ENCODE measurements around the gene MAIP1. TPM values are rescaled to one million over a fixed set of nuclear protein-coding genes. Genes with fewer than 3 reads are reported as not detected.
"Not testable (repeated sequence)": the region's sequence is repeated elsewhere in the genome, so short reads cannot be mapped to it uniquely, and the experiment has no call there.

MAIP1 gene
- total RNA-seq, 1 experiment from 2014 or later: 23.5 TPM

DNA sequence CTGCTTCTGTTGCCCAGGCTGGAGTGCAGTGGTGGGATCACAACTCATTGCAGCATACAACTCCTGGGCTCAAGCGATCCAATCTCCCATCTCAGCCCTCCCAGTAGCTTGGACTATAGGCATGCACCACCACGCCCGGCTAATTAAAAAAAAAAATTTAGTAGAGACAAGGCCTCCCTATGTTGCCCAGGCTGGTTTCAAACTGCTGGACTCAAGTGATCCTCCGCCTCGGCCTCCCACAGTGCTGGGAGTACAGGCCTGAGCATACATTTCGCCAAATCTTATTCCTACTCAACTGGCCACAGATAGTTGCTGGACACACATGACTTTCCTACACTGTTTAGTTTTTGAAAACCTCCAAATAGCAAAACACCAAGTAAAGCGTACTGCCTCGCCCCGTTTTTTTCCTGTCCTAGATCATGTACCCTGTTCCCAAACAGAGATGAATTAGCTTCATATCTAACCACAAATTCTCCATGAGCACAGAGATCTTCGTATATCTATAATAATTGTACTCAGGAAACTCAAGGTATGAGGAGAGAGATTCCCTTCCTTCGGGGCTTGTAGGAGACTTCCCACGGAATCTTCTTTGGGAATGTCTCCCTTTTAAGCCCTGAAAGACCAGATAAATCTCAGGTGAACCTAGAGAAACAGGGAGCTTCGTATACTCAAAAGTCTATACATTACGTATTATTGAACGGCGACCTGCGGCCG is 44.9 kb upstream of the MAIP1 start:
- H3F3A ChIP-seq (ENCODE audit: insufficient read depth, low read depth): peaks cover 9% of the 10 kb centered on the region
- no peaks in the 10 kb centered on the region for H3K9me2 ChIP-seq (ENCODE audit: insufficient read depth)
- H3K4me3 ChIP-seq: peak overlapping the region; percentile 94
- H2AFZ ChIP-seq: peak overlapping the region; percentile 94
- intact Hi-C loops (cut with micrococcal nuclease; ENCODE audit: unreplicated experiment): loop anchor here (10.0 kb wide), 1 partner anchor 456 kb away; the partner anchor contains the start of gene SATB2
- H3K4me2 ChIP-seq: peak overlapping the region; percentile 87
- peaks cover 38% of the 10 kb centered on the region for H3K79me2 ChIP-seq (ENCODE audit: low read depth)
- peak overlapping the region; percentile 58 for H3K27ac ChIP-seq
- no peaks in the 10 kb centered on the region for H3K27me3 ChIP-seq (ENCODE audit: insufficient read depth, low read depth)
- DNase-seq: no peak
- ChIA-PET POLR2A (ENCODE audit: unreplicated experiment) (interaction anchor here (0.6 to 0.9 kb wide), 4 partner anchors 35 to 989 kb away, joined by 3 to 6 read pairs (median 5); no protein-coding TSS in a partner anchor), CTCF (no interaction called here)
- TSS peak; percentile 88 for BruUV-seq (replicated peaks)
- peaks cover 3% of the 10 kb centered on the region; the same call in 1 of the 2 replicates for H3K36me3 ChIP-seq (ENCODE audit: low read depth)
- no peaks in the 10 kb centered on the region for H3K9me3 ChIP-seq (ENCODE audit: insufficient read depth, low read depth)
- no peak for TF ChIP-seq EZH2 (IDR thresholded peaks at IDR 0.05; ENCODE audit: low read depth)
- TF ChIP-seq, protein P1, sequence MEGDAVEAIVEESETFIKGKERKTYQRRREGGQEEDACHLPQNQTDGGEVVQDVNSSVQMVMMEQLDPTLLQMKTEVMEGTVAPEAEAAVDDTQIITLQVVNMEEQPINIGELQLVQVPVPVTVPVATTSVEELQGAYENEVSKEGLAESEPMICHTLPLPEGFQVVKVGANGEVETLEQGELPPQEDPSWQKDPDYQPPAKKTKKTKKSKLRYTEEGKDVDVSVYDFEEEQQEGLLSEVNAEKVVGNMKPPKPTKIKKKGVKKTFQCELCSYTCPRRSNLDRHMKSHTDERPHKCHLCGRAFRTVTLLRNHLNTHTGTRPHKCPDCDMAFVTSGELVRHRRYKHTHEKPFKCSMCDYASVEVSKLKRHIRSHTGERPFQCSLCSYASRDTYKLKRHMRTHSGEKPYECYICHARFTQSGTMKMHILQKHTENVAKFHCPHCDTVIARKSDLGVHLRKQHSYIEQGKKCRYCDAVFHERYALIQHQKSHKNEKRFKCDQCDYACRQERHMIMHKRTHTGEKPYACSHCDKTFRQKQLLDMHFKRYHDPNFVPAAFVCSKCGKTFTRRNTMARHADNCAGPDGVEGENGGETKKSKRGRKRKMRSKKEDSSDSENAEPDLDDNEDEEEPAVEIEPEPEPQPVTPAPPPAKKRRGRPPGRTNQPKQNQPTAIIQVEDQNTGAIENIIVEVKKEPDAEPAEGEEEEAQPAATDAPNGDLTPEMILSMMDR (conservative IDR thresholded peaks at IDR 0.05): no peak
- H4K20me1 ChIP-seq (ENCODE audit: insufficient read depth): peaks cover 4% of the 10 kb centered on the region; the same call in 1 of the 2 replicates
- H3K4me1 ChIP-seq (replicated peaks; ENCODE audit: insufficient read depth): peaks cover 28% of the 10 kb centered on the region

DNA sequence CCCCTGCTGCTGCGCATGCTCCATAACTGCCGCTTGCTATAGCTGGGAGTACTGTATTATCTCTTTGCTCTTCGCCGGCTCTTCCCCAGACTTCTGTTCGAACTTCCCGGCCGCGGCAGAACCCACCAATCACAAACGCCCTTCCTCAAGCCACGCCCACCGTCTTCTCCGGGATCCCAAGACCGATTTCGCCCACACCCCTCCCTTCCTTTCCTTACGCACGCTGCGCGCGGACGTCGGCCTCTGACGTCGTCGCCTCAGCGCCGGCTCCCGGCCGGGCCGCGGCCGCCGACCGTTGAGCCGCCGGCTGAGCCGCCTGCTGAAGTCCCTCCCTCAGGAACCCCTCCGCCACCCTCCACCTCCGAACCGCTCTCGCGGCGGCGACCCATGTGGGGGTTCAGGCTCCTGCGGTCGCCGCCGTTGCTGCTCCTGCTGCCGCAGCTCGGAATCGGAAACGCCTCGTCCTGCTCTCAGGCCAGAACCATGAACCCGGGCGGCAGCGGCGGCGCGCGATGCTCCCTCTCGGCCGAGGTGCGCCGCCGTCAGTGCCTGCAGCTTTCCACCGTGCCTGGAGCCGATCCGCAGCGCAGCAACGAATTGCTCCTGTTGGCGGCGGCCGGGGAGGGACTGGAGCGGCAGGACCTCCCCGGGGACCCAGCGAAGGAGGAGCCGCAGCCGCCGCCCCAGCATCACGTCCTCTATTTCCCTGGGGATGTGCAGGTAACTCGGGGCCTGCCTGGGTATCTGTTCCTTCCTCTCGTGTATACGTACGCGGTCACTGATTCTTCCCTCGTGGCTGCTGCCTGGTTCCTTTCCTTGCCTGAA is 44.1 kb upstream of the MAIP1 start, which contains the start of gene C2orf69:
C2orf69 (plus strand) TSS at position 242 of the 825 bp plus-strand sequence; CDS start at position 388, 146 bp downstream.
- ChIA-PET CTCF (no interaction called here), POLR2A (ENCODE audit: unreplicated experiment) (interaction anchor here (0.5 to 0.9 kb wide), 6 partner anchors 36 to 990 kb away, joined by 3 to 6 read pairs (median 4); partner anchors contain the start of gene SATB2)
- TF ChIP-seq, protein P1 (conservative IDR thresholded peaks at IDR 0.05): no peak
- TF ChIP-seq EZH2 (IDR thresholded peaks at IDR 0.05; ENCODE audit: low read depth): no peak
- no peaks in the 10 kb centered on the region for H3K9me2 ChIP-seq (ENCODE audit: insufficient read depth)
- H3K9me3 ChIP-seq (ENCODE audit: insufficient read depth, low read depth): peaks cover 2% of the 10 kb centered on the region; the same call in 1 of the 2 replicates
- peaks cover 9% of the 10 kb centered on the region for H3F3A ChIP-seq (ENCODE audit: insufficient read depth, low read depth)
- H3K4me3 ChIP-seq: peak within 1 kb of the TSS; percentile 94
- no peaks in the 10 kb centered on the region for H3K27me3 ChIP-seq (ENCODE audit: insufficient read depth, low read depth)
- peak within 1 kb of the TSS; percentile 79 for H3K27ac ChIP-seq
- intact Hi-C loops (cut with micrococcal nuclease; ENCODE audit: unreplicated experiment): loop anchor here (10.0 kb wide), 1 partner anchor 456 kb away; the partner anchor contains the start of gene SATB2
- peak within 1 kb of the TSS; percentile 93 for H3K4me2 ChIP-seq
- H3K4me1 ChIP-seq (replicated peaks; ENCODE audit: insufficient read depth): peaks cover 28% of the 10 kb centered on the region
- BruUV-seq (replicated peaks): TSS peak; percentile 53
- peaks cover 4% of the 10 kb centered on the region; the same call in 1 of the 2 replicates for H4K20me1 ChIP-seq (ENCODE audit: insufficient read depth)
- peak; percentile 92 to 99 for DNase-seq
- H3K79me2 ChIP-seq (ENCODE audit: low read depth): peaks cover 46% of the 10 kb centered on the region
- H2AFZ ChIP-seq: peak within 1 kb of the TSS; percentile 94
- H3K36me3 ChIP-seq (ENCODE audit: low read depth): peaks cover 10% of the 10 kb centered on the region; the same call in 1 of the 2 replicates

DNA sequence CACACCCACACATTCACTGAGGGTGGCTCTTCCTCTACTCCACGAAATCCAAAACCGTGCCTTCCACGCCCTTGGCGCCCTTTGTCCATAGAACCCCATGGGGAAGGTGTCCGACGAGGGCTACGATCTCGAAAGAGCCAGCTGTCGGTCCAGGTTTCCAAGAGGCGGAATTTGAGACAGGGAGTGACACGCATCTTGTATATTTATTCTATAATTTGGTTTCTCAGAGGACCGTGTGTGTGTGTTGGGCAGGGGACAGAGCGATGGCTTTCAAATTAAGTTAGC is 43.6 kb upstream of the MAIP1 start:
- Histone ChIP-seq H4K20me1 (ENCODE audit: insufficient read depth) (peaks cover 4% of the 10 kb centered on the region; the same call in 1 of the 2 replicates), H3K9me3 (ENCODE audit: insufficient read depth, low read depth) (peaks cover 8% of the 10 kb centered on the region; the same call in 1 of the 2 replicates), H3K27me3 (ENCODE audit: insufficient read depth, low read depth) (no peaks in the 10 kb centered on the region), H3K79me2 (ENCODE audit: low read depth) (peaks cover 51% of the 10 kb centered on the region), H3K27ac (peak overlapping the region; percentile 79), H3F3A (ENCODE audit: insufficient read depth, low read depth) (peaks cover 9% of the 10 kb centered on the region), H3K36me3 (ENCODE audit: low read depth) (peaks cover 16% of the 10 kb centered on the region; the same call in 1 of the 2 replicates), H3K4me3 (peak overlapping the region; percentile 94), H2AFZ (peak overlapping the region; percentile 94), H3K4me1 (replicated peaks; ENCODE audit: insufficient read depth) (peaks cover 28% of the 10 kb centered on the region), H3K4me2 (peak overlapping the region; percentile 93), H3K9me2 (ENCODE audit: insufficient read depth) (no peaks in the 10 kb centered on the region)
- no peak for DNase-seq
- intact Hi-C loops (cut with micrococcal nuclease; ENCODE audit: unreplicated experiment): loop anchor here (10.0 kb wide), 1 partner anchor 457 kb away; the partner anchor contains the start of gene SATB2
- BruUV-seq (replicated peaks): no TSS peak
- no peak for TF ChIP-seq EZH2 (IDR thresholded peaks at IDR 0.05; ENCODE audit: low read depth)
- TF ChIP-seq, protein P1 (conservative IDR thresholded peaks at IDR 0.05): no peak
- POLR2A ChIA-PET (ENCODE audit: unreplicated experiment): no interaction called here
- CTCF ChIA-PET: no interaction called here

DNA sequence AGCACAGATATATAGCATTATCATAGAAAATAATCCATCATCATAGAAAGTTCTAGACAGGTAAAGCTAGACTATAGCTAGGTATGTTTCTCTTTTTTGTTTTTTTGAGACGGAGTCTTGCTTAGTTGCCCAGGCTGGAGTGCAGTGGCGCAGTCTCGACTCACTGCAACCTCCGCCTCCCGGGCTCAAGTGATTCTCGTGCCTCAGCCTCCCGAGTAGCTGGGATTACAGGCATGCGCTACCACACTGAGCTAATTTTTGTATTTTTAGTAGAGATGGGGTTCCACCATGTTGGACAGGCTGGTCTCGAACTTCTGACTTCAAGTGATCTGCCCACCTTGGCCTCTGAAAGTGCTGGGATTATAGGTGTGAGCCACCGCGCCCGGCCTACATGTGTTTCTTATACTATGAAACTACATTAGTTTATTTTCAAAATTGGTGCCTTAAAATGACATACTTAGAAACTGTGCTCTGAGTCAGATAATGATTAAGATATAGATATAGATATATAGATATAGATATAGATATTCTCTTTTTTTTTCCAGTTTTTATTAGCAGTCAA is 42.7 kb upstream of the MAIP1 start:
- Histone ChIP-seq H3K4me1 (replicated peaks; ENCODE audit: insufficient read depth) (peaks cover 28% of the 10 kb centered on the region), H3K9me3 (ENCODE audit: insufficient read depth, low read depth) (peaks cover 10% of the 10 kb centered on the region; the same call in 1 of the 2 replicates), H3K4me3 (peak overlapping the region; percentile 94), H3K79me2 (ENCODE audit: low read depth) (peaks cover 59% of the 10 kb centered on the region), H3K4me2 (peak overlapping the region; percentile 93), H3K36me3 (ENCODE audit: low read depth) (peaks cover 21% of the 10 kb centered on the region; the same call in 1 of the 2 replicates)
- POLR2A ChIA-PET (ENCODE audit: unreplicated experiment): interaction anchor here (0.7 kb wide), 1 partner anchor 229 kb away, joined by 3 read pairs; no protein-coding TSS in a partner anchor
- H3K27me3 ChIP-seq (ENCODE audit: insufficient read depth, low read depth); CTCF ChIA-PET; BruUV-seq (replicated peaks); H3K9me2 ChIP-seq (ENCODE audit: insufficient read depth); DNase-seq; H4K20me1 ChIP-seq (ENCODE audit: insufficient read depth); H2AFZ ChIP-seq; H3K27ac ChIP-seq; H3F3A ChIP-seq (ENCODE audit: insufficient read depth, low read depth): not testable (repeated sequence)
- intact Hi-C loops (cut with micrococcal nuclease; ENCODE audit: unreplicated experiment): loop anchor here (10.0 kb wide), 1 partner anchor 458 kb away; the partner anchor contains the start of gene SATB2

All from PC-9 (cell line).